ENCODE results near the gene AGAP3.
"Not testable (repeated sequence)": the region's sequence is repeated elsewhere in the genome, so short reads cannot be mapped to it uniquely, and the experiment has no call there.

DNA sequence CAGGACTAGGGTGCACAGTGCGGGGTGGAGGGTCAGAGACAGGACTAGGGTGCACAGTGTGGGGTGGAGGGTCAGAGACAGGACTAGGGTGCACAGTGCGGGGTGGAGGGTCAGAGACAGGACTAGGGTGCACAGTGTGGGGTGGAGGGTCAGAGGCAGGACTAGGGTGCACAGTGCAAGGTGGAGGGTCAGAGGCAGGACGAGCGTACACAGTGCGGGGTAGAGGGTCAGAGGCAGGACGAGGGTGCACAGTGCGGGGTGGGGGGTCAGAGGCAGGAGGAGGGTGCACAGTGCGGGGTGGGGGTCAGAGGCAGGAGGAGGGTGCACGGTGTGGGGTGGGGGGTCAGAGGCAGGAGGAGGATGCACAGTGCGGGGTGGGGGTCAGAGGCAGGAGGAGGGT lies 42.8 kb upstream of the AGAP3 start:
- TF ChIP-seq CTCF (IDR thresholded peaks at IDR 0.05; ENCODE audit: insufficient read depth, low read depth, low read length); EZH2 (IDR thresholded peaks at IDR 0.05; ENCODE audit: insufficient read depth, low read length): not testable (repeated sequence)

Data from astrocyte (in vitro differentiated cells and primary cell).